K562 (cell line): ENCODE data around the gene MBNL2. TPM values are rescaled to one million over a fixed set of nuclear protein-coding genes. Genes with fewer than 3 reads are reported as not detected.

Experiments used
- ATAC-seq: fragments of 200-7000 bp; cut with Tn5 transposase; 3 replicates; pipeline ENCODE4 v1.9.1; 2020; ENCODE audit warnings: moderate library complexity
- BruUV-seq: library from RNA; stranded (reverse); fragments of 400-500 nt; replicated peaks from 2 replicates; lab custom pipeline; 2021; lab: Mats Ljungman, UMichigan
- CTCF ChIA-PET: fragments of 300-600 bp; formaldehyde crosslinking; extraction: SDS; loops from one replicate; lab custom pipeline; 2021; ENCODE audit warnings: low intra/inter-chr PET ratio; lab: Yijun Ruan, JAX
- POLR2A ChIA-PET: fragments of 300-600, 350-650 bp; sonication (Branson Sonifier 250); formaldehyde crosslinking; extraction: SDS; loops from one replicate; lab custom pipeline; 2021; ENCODE audit warnings: antibody characterized with exemption, inconsistent platforms; lab: Yijun Ruan, JAX
- DNase-seq, 4 experiments: peaks; one replicate each; pipeline versions ENCODE4 v3.0.0 to v3.0.0-alpha.2; 2011 to 2018; ENCODE audit warnings: low spot score in 3 of 4, mixed read lengths in 3 of 4; ENCODE audit errors: extremely low read depth in 1 of 4
- FAIRE-seq: peaks from 2 replicates; lab custom pipeline; 2011; peaks lifted over from hg19 to GRCh38; lab: Jason Lieb, UNC
- H2AFZ ChIP-seq: 2 replicates; pipeline ENCODE4 v1.6.0; 2011; ENCODE audit warnings: low read depth, low read length, control low read depth, inconsistent platforms
- H3K27ac ChIP-seq: fragments of 200-600 bp; 3 replicates; pipeline ENCODE4 v1.8.0; 2011; ENCODE audit warnings: low read depth, mild to moderate bottlenecking, control low read depth, inconsistent platforms, low read length, moderate library complexity, mixed read lengths; ENCODE audit errors: extremely low read depth
- H3K27me3 ChIP-seq, 2 experiments: fragments of 300-600 bp in 1 of 2; 2 replicates in 1 of 2; 3 replicates in 1 of 2; pipeline versions ENCODE4 v1.6.0 to v1.8.0; 2011; ENCODE audit warnings: inconsistent platforms in 2 of 2, low read length in 2 of 2, mild to moderate bottlenecking in 1 of 2, mixed read lengths in 1 of 2, moderate library complexity in 1 of 2; ENCODE audit not compliant: control insufficient read depth in 2 of 2, insufficient read depth in 2 of 2
- H3K36me3 ChIP-seq: fragments of 300-600 bp; 3 replicates; pipeline ENCODE4 v1.8.0; 2011; ENCODE audit warnings: mild to moderate bottlenecking, low read length, inconsistent platforms; ENCODE audit not compliant: control insufficient read depth, insufficient read depth
- H3K4me1 ChIP-seq, 2 experiments: fragments of 200-600 bp in 1 of 2; replicated peaks in 1 of 2; 2 replicates in 1 of 2; 3 replicates in 1 of 2; pipeline versions ENCODE4 v1.5.1 to v1.8.0; 2011; ENCODE audit warnings: inconsistent platforms in 2 of 2, low read length in 2 of 2, mild to moderate bottlenecking in 1 of 2, mixed read lengths in 1 of 2, moderate library complexity in 1 of 2; ENCODE audit not compliant: control insufficient read depth in 2 of 2, insufficient read depth in 2 of 2
- H3K4me2 ChIP-seq: 2 replicates; pipeline ENCODE4 v1.6.1; 2011; ENCODE audit warnings: low read length, control low read depth, inconsistent platforms, mixed read lengths; ENCODE audit not compliant: insufficient read depth
- H3K4me3 ChIP-seq: fragments of 200-600 bp; sonication (generic), shearing (Covaris generic); 2 replicates; pipeline ENCODE4 v1.5.1; 2016; ENCODE audit warnings: control low read depth, inconsistent platforms
- H3K79me2 ChIP-seq: fragments of 200-600 bp; 3 replicates; pipeline ENCODE4 v1.8.0; 2011; ENCODE audit warnings: low read length, inconsistent platforms; ENCODE audit not compliant: control insufficient read depth, insufficient read depth
- H3K9ac ChIP-seq, 2 experiments: 2 replicates each; pipeline versions ENCODE4 v1.6.0 to v1.6.1; 2011; ENCODE audit warnings: low read depth in 2 of 2, low read length in 2 of 2, control low read depth in 1 of 2, inconsistent platforms in 1 of 2, mild to moderate bottlenecking in 1 of 2, mixed read lengths in 1 of 2; ENCODE audit not compliant: insufficient read depth in 1 of 2
- H3K9me1 ChIP-seq: one replicate; pipeline ENCODE4 v1.6.0; 2011; ENCODE audit warnings: inconsistent platforms, mild to moderate bottlenecking, low read length, moderate library complexity; ENCODE audit not compliant: control insufficient read depth, insufficient read depth
- H3K9me3 ChIP-seq: replicated peaks from 2 replicates; pipeline ENCODE4 v1.5.1; 2011; ENCODE audit warnings: low read depth, low read length, inconsistent platforms; ENCODE audit not compliant: control insufficient read depth, insufficient read depth
- H4K20me1 ChIP-seq: replicated peaks from 2 replicates; pipeline ENCODE4 v1.6.1; 2011; ENCODE audit warnings: low read length, inconsistent platforms, mixed read lengths; ENCODE audit not compliant: control insufficient read depth, insufficient read depth
- BCL6 ChIP-seq: fragments of 250-450 bp; sonication (Bioruptor Pico); IDR thresholded peaks from 2 replicates; pipeline ENCODE4 v1.4.0; 2020
- DNMT1 ChIP-seq: fragments of 450-650 bp; IDR thresholded peaks from 2 replicates; pipeline ENCODE4 v1.6.1; 2016; ENCODE audit warnings: antibody characterized with exemption, mild to moderate bottlenecking
- ILK ChIP-seq: fragments of 450-650 bp; IDR thresholded peaks from 2 replicates; pipeline ENCODE4 v1.6.1; 2016; ENCODE audit warnings: missing genetic modification characterization, low read depth, mild to moderate bottlenecking, missing compliant biosample characterization, moderate library complexity, borderline replicate concordance
- MAFK ChIP-seq: IDR thresholded peaks from 2 replicates; pipeline ENCODE4 v1.6.1; 2011; ENCODE audit warnings: low read length, improper control_type of control experiment
- SMAD2 ChIP-seq: fragments of 150-350 bp; IDR thresholded peaks from 2 replicates; pipeline ENCODE4 v1.6.1; 2014; ENCODE audit warnings: low read depth, mild to moderate bottlenecking, low read length
- TBL1XR1 ChIP-seq, 2 experiments: IDR thresholded peaks; 2 replicates each; pipeline ENCODE4 v1.6.1; 2012; ENCODE audit warnings: improper control_type of control experiment in 2 of 2, low read length in 2 of 2, mild to moderate bottlenecking in 1 of 2
- ZNF165 ChIP-seq: fragments of 250-450 bp; sonication (Bioruptor Pico); IDR thresholded peaks from 2 replicates; pipeline ENCODE4 v1.4.0; 2020; ENCODE audit warnings: borderline replicate concordance
- ZNF274 ChIP-seq: IDR thresholded peaks from 2 replicates; pipeline ENCODE4 v1.6.1; 2011; ENCODE audit warnings: low read depth, mild to moderate bottlenecking, low read length, moderate library complexity, borderline replicate concordance
- WGBS: fragments of 100-300 bp; shearing (Covaris generic); methylation state at CpG from one replicate; pipeline ENCODE4 v1.1.6; 2016; ENCODE audit warnings: low coverage, mixed read lengths; ENCODE audit not compliant: insufficient coverage; ENCODE audit errors: missing lambda C conversion rate; 5-methylcytosine and 5-hydroxymethylcytosine counted together
- in situ Hi-C: fragments of 300-500 bp; cut with MboI; formaldehyde crosslinking; loops from 4 replicates; pipeline ENCODE4 v1.15.0; 2018; ENCODE audit warnings: inconsistent platforms, mixed read lengths
- intact Hi-C: fragments of 100-400 bp; cut with micrococcal nuclease; formaldehyde crosslinking; loops from 2 replicates; pipeline ENCODE4 v1.14.2; 2022
- polyA plus RNA-seq, 8 experiments: library from polyadenylated mRNA; depleted of rRNA in 4 of 8; stranded (reverse) in 5 of 8; unstranded in 3 of 8; fragments of >200 nt; fragmentation: Nextera tagmentation in 2 of 8; fragmentation: Illumina TruSeq in 1 of 8; extraction: Ambion mirVana in 2 of 8; extraction: Trizol in 1 of 8; gene quantifications; 2 replicates each; pipeline versions ENCODE4 v1.2.1 to v1.2.3, GENCODE V29; 2011 to 2014; ENCODE audit warnings: inconsistent platforms in 1 of 8, missing spikeins in 1 of 8
- total RNA-seq, 7 experiments: library from RNA; depleted of rRNA in 6 of 7; stranded (reverse); fragments of >200 nt in 6 of 7; fragmentation: Illumina TruSeq in 2 of 7; extraction: Trizol in 2 of 7; gene quantifications; 2 replicates each; pipeline versions ENCODE4 v1.2.1 to v1.2.3, GENCODE V29; 2011 to 2021; ENCODE audit warnings: low replicate concordance in 1 of 7
- TF ChIP-seq, protein P1 (sequence below), 2 experiments: fragments of 450-650 bp; IDR thresholded peaks; 2 replicates each; pipeline ENCODE4 v1.6.1; 2016; ENCODE audit warnings: mild to moderate bottlenecking in 2 of 2, borderline replicate concordance in 1 of 2, low read depth in 1 of 2, moderate library complexity in 1 of 2
- TF ChIP-seq, protein P2 (sequence below), 2 experiments: fragments of 450-650 bp; IDR thresholded peaks; 2 replicates each; pipeline ENCODE4 v1.6.1; 2018; ENCODE audit warnings: mild to moderate bottlenecking in 2 of 2, low read depth in 1 of 2; ENCODE audit not compliant: partially characterized antibody in 2 of 2

MBNL2 gene
- total and polyA plus RNA-seq, 9 of the 15 experiments (the other 6 are each of a cell fraction or from before 2014, with no cell fraction given) = 7.0 to 24.8 (median 13.8) TPM

DNA sequence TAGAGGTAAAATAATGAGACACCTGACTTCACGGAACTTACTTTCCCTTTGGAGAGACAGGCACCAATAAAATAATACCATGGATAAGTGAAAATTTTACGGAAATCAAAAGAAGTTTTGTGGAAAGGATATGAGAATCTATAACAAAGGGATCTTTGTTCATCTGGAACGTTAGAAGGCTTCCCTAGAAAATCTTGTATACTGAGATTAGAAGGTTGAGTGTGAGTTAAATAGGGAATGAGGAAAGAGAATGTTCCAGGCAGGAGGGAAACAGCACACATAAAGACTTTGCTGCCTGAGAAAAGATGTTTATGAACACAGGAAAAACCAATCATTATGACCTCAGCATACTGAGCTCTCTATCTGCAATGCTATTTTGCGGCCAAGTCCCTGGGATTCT lies 192.3 kb downstream of the MBNL2 start:
- no peak overlapping the region for H3K9ac ChIP-seq
- ChIA-PET CTCF (no interaction called here), POLR2A (interaction anchor here (0.5 to 1.5 kb wide), 2 partner anchors 19 to 188 kb away, joined by 3 to 4 read pairs; no protein-coding TSS in a partner anchor)
- no peaks in the 10 kb centered on the region for H3K36me3 ChIP-seq
- H4K20me1 ChIP-seq = no peaks in the 10 kb centered on the region
- H3K79me2 ChIP-seq = no peaks in the 10 kb centered on the region
- H3K9me3 ChIP-seq = no peaks in the 10 kb centered on the region
- intact Hi-C loops = no loop called here
- FAIRE-seq (no peak), ATAC-seq (no peak), DNase-seq (no peak)
- no peak overlapping the region for H3K4me2 ChIP-seq
- in situ Hi-C loops = no loop called here
- WGBS = 16% methylated on average over 4 of the region's 4 CpGs
- no TSS peak for BruUV-seq
- no peak overlapping the region for H2AFZ ChIP-seq
- no peaks in the 10 kb centered on the region for H3K9me1 ChIP-seq
- H3K4me1 ChIP-seq = no peaks in the 10 kb centered on the region
- no peak overlapping the region for H3K27ac ChIP-seq
- no peaks in the 10 kb centered on the region for H3K27me3 ChIP-seq
- H3K4me3 ChIP-seq = no peak overlapping the region
- TF ChIP-seq, protein P1, sequence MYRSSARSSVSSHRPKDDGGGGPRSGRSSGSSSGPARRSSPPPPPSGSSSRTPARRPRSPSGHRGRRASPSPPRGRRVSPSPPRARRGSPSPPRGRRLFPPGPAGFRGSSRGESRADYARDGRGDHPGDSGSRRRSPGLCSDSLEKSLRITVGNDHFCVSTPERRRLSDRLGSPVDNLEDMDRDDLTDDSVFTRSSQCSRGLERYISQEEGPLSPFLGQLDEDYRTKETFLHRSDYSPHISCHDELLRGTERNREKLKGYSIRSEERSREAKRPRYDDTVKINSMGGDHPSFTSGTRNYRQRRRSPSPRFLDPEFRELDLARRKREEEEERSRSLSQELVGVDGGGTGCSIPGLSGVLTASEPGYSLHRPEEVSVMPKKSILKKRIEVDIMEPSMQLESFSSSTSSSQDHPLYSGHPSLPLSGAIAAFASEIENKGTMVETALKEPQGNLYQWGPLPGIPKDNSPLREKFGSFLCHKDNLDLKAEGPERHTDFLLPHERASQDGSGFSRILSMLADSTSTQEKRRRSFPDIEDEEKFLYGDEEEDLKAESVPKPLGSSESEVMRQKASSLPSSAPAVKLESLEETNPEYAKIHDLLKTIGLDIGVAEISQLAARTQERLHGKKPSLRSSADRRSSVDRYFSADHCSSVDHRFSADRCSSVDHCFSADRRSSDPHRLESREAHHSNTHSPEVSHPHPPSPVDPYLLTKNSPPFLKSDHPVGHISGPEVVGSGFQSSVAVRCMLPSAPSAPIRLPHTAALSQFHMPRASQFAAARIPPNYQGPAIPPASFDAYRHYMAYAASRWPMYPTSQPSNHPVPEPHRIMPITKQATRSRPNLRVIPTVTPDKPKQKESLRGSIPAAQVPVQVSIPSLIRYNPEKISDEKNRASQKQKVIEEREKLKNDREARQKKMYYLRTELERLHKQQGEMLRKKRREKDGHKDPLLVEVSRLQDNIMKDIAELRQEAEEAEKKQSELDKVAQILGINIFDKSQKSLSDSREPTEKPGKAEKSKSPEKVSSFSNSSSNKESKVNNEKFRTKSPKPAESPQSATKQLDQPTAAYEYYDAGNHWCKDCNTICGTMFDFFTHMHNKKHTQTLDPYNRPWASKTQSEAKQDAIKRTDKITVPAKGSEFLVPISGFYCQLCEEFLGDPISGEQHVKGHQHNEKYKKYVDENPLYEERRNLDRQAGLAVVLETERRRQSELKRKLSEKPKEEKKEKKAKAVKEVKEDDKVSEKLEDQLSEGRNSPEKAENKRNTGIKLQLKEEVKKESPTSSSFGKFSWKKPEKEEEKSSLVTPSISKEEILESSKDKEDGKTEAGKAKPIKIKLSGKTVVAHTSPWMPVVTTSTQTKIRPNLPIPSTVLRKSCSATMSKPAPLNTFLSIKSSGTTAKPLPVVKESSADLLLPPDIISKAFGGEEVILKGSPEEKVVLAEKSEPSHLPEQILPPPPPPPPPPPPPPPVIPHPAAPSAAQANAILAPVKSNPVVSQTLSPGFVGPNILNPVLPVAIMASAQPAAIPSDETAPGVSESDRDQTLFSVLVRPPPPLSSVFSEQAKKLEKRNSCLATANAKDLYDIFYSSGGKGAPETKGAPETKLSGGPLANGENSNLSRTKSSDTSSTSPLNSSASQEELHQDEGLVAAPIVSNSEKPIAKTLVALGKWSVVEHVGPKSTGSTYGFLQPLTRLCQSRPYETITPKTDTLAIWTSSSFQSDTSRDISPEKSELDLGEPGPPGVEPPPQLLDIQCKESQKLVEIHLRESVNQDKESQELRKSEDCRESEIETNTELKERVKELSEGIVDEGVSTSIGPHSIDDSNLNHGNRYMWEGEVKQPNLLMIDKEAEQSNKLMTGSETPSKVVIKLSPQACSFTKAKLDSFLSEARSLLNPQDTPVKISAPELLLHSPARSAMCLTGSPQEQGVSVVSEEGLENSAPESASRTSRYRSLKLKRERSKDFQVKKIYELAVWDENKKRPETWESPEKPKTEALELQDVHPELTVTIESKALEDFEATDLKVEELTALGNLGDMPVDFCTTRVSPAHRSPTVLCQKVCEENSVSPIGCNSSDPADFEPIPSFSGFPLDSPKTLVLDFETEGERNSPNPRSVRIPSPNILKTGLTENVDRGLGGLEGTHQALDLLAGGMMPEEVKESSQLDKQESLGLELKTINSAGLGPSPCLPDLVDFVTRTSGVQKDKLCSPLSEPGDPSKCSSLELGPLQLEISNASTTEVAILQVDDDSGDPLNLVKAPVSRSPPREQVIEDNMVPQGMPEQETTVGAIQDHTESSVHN (IDR thresholded peaks at IDR 0.05; ENCODE audit: borderline replicate concordance in 1 of 2, low read depth in 1 of 2) = no peak
- TF ChIP-seq TBL1XR1 (IDR thresholded peaks at IDR 0.05; ENCODE audit: low read length in 2 of 2) = no peak
- no peak for TF ChIP-seq MAFK
- TF ChIP-seq ILK (tag) = no peak
- no peak for TF ChIP-seq ZNF274
- TF ChIP-seq SMAD2 = no peak
- TF ChIP-seq ZNF165 (CRISPR knock-in tag) = no peak
- no peak for TF ChIP-seq DNMT1
- TF ChIP-seq, protein P2, sequence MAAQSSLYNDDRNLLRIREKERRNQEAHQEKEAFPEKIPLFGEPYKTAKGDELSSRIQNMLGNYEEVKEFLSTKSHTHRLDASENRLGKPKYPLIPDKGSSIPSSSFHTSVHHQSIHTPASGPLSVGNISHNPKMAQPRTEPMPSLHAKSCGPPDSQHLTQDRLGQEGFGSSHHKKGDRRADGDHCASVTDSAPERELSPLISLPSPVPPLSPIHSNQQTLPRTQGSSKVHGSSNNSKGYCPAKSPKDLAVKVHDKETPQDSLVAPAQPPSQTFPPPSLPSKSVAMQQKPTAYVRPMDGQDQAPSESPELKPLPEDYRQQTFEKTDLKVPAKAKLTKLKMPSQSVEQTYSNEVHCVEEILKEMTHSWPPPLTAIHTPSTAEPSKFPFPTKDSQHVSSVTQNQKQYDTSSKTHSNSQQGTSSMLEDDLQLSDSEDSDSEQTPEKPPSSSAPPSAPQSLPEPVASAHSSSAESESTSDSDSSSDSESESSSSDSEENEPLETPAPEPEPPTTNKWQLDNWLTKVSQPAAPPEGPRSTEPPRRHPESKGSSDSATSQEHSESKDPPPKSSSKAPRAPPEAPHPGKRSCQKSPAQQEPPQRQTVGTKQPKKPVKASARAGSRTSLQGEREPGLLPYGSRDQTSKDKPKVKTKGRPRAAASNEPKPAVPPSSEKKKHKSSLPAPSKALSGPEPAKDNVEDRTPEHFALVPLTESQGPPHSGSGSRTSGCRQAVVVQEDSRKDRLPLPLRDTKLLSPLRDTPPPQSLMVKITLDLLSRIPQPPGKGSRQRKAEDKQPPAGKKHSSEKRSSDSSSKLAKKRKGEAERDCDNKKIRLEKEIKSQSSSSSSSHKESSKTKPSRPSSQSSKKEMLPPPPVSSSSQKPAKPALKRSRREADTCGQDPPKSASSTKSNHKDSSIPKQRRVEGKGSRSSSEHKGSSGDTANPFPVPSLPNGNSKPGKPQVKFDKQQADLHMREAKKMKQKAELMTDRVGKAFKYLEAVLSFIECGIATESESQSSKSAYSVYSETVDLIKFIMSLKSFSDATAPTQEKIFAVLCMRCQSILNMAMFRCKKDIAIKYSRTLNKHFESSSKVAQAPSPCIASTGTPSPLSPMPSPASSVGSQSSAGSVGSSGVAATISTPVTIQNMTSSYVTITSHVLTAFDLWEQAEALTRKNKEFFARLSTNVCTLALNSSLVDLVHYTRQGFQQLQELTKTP (IDR thresholded peaks at IDR 0.05; ENCODE audit: low read depth in 1 of 2, partially characterized antibody in 2 of 2) = no peak
- no peak for TF ChIP-seq BCL6
